Dermis microvascular lymphatic vessel endothelial cell (primary cell): ENCODE measurements around the gene STK17B. TPM values are rescaled to one million over a fixed set of nuclear protein-coding genes. Genes with fewer than 3 reads are reported as not detected.

Experiments
- DNase-seq, 2 donors: peaks; one replicate each; pipeline versions ENCODE4 v3.0.0 to v3.0.0-alpha.2; 2010; ENCODE audit warnings: low read depth in 2 of 2
- total RNA-seq: library from RNA; depleted of rRNA; stranded (reverse); fragments of >200 nt; gene quantifications from 2 replicates; pipeline ENCODE4 v1.2.1, GENCODE V29; 2014

The STK17B gene
- total RNA-seq, 1 donor from 2014 or later, result 8.3 TPM

GRCh38 chr2:196159221-196159892, 12.0 kb downstream of the STK17B start:
- DNase-seq, result no peak

- DNase-seq, result no peak
Measured at GRCh38 chr2:196155575-196155974, 15.8 kb downstream of the STK17B start.

DNA sequence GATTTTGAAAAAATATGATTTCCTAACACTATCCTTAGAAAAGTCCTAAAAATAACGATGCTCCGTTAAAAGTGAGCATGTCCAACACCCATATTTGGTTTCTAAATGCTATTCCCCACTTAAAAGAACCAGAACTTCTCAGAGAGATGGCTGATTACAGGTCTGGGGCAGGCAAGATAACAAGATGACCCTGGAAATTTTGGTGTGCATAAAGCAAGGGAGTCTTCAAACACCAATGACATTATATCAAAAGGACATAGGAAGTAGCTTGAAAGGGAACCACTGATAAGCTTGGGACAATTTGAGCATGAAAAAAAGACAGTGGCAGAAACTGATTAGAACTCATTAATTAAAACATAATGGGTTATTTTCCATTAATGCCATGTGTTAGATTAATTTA, 17.9 kb downstream of the STK17B start:
- DNase-seq, result no peak

GRCh38 chr2:196149948-196150347, 21.4 kb downstream of the STK17B start:
- no peak for DNase-seq

DNA sequence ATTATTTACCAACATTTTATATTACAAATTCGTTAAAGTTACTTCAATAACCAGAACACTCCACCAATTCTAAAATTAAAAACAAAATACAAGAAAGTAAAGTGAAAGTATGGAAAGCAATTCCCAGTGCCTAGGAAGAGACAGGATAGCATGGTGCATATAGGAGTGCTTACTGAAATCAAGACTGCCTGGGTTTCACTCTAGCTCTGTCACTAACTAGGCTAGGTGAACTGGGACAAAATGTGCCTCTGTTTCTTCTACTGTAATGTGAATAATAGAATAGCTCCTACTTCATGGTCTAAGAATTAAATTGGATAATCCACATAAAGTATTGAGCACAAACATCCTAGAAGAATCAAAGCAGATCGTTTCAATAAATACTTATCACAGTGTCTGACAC, 22.6 kb downstream of the STK17B start:
- no peak for DNase-seq

- DNase-seq, result no peak
Measured at GRCh38 chr2:196145256-196145655, 26.1 kb downstream of the STK17B start.

GRCh38 chr2:196144513-196145126, 26.8 kb downstream of the STK17B start:
- DNase-seq, result no peak

DNA sequence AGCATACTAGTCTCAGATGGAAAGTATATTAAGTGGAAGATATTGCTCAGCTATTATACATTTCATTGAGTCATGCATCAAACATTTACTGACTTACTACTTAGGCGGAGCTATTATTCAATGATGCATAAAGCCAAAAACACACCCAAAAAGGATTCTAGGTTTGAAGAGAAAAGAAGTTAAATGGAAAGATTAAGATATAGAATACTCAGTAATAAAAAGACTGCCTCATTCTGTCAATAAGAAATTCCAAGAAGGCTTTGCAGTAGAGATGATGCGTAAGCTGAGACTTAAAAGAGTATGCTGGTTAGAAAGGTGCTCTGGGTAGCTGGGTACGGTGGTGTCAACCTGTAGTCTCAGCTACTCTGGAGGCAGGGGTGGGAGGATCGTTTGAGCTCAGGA, 27.6 kb downstream of the STK17B start:
- DNase-seq, result no peak

DNA sequence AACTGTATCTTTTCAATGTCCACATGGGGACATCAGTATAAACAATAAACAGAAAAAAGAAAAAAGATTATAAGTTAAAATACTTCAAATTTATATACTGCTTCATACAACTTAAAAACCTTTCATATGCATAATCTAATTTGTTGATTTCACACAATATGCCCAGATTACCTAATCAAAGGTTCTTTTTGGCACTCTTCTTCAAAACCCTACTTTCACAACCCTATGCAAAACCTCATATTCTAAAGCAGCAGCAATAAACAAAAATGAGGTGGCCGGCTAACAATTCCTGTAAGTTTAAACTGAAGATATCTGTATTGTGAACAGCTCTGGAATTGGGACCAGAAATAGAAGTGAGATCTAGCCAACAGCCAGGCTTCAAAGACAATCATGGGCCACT, 28.6 kb downstream of the STK17B start:
- DNase-seq, result no peak

DNA sequence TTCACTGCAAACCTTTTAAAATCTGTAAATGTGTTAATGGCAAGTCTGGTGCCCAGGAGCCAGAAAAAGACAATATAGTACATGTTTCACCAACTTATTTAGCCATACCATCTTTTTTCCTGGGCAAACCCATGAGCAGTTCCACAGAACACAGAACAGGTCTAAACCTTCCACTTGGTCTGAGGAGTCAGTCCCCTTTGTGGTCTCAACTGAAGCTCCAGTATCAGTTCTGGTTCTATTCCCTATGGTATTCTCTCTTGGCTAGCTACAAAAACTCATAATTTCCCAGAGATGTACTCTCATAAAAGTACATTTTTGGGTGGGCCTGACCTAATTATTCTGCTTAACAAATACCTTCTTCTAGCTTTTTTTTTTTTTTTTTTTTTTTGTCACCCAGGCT, 31.2 kb downstream of the STK17B start:
- DNase-seq, result no peak

GRCh38 chr2:196137271-196137670, 34.1 kb downstream of the STK17B start:
- no peak for DNase-seq

- no peak for DNase-seq
Measured at GRCh38 chr2:196136151-196136550, 35.2 kb downstream of the STK17B start.

GRCh38 chr2:196131949-196132925, 39.1 kb downstream of the STK17B start:
- peak in 1 of 2 donors; percentile 40 for DNase-seq

DNA sequence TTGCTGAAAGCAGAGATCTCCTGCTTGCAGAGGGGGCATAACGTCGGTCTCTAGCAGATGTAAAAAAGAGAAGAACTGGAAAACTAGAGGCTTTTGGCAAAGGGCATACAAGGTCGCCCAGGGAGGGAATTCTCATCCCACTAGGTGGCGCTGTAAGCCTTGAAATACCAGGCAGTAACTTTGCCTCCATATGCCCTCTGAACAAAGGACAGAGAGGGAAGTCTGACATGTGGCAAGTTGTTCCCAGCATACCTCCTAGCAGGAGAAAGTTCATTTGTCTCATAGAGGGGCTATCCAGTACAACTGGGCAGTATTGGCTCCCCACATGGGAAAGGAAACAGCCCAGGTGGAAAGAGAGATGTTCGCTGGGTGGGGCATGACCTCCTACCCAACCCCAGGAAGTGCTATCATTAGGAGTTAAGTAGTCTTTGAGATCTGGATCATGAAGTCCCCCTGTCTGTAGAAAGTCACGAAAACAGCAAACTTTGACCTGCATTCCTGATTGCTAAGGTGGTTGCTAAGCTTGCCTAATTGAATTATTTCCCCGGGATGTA, 39.9 kb downstream of the STK17B start:
- peak in 1 of 2 donors; percentile 35 for DNase-seq

DNA sequence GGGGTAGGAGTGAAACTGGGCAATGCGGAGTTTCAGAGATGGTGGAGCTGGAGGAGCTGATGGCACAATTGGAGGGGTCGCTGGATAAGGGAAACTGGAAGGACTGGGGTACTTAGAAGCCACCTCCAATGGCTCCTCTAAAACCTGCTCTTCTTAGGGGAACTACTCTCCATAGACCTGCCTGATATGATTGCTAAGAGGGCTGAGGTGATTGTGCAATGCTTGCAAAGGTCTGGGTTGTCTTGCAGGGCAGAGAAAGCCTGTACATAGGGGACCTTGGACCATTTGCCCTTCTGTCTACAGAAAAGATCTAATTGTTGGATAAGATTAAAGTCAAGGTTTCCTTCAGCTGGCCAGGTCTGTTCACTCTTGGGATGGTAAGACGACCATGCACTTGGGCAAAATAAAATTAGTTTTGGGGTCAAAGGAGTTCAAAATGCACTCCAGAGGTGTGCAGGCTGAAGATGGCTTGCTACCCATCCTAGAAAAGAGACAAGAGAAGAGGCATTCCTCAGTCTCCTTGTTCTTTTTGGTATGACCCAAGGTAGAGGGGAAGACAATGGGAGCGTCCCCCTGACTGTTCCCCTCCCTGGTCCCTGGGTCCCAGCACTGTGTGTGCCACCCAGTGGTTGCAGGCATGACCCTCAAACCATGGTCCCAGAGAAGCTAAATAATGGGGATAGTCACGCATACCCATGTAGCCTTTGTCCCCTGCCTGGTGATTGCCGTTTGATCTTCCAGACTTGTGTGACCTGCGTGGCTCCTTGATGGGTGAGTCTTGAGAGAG, 41.1 kb downstream of the STK17B start:
- DNase-seq, result no peak

GRCh38 chr2:196128749-196129148, 42.6 kb downstream of the STK17B start:
- DNase-seq, result no peak

GRCh38 chr2:196125596-196125995, 45.8 kb downstream of the STK17B start:
- DNase-seq, result no peak

- no peak for DNase-seq
Measured at GRCh38 chr2:196123679-196124373, 47.6 kb downstream of the STK17B start.

DNA sequence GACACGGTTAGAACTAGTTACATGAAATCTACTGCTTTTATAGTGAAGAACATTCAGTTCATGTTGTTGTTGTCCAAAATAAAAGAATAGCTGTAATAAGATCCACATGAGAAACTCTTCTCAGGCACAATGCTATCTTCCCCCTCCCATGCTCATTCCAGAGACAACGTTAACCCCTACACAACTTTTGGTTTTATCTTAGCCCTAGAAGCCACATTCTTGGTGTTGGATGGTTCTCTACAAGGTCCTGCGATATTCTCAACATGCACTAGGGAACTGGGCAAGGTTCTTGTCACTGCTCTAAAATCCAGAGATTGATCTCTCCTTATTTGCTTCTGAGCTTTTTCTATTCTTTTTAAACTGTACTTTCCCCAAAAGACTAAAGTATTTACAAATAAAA, 51.5 kb downstream of the STK17B start:
- no peak for DNase-seq

DNA sequence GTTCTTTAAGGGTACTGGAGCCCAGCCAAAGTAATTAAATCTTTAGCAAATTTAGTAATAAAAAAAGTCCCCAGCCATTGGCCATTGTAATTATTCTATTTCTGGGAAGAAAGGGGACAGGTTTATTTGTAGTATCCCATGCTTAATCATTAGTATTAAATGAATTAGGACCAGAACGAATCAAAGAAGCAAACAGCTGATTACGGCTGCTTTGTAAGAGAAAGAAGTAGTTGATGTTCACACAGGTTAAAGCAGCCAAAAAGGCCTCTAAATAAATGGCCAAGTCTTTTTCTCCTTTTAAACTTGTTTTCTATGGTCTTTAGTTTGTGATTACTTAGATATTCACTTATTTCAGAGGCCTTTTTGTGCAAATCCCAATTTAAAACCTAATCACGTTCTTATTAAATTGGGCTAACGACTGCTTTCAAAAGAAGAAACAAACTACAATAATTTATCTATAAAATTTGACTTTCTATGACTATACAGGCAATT, 54.1 kb downstream of the STK17B start:
- no peak for DNase-seq
